Prostate gland (tissue), 2 donors: Measurements from ENCODE around the gene SUMF1. TPM values are rescaled to one million over a fixed set of nuclear protein-coding genes. Genes with fewer than 3 reads are reported as not detected.
A peak's percentile ranks its signal among the peaks of the same experiment; 100 is the strongest.

Source experiments
- DNase-seq: peaks from one replicate; pipeline ENCODE4 v3.0.0-alpha.2; 2019; ENCODE audit warnings: low spot score
- H3K27ac ChIP-seq, 2 donors: fragments of 200-600 bp; sonication (generic); 2 replicates each; pipeline ENCODE4 v1.5.1; 2017 to 2019
- H3K27me3 ChIP-seq: fragments of 200-600 bp; sonication (generic); replicated peaks from 2 replicates; pipeline ENCODE4 v1.5.1; 2019; ENCODE audit not compliant: insufficient read depth
- H3K36me3 ChIP-seq, 2 donors: fragments of 200-600 bp; sonication (generic); 1 replicate in 1 of 2; 2 replicates in 1 of 2; pipeline versions ENCODE4 v1.5.1 to v1.8.1; 2017 to 2019
- H3K4me1 ChIP-seq: fragments of 200-600 bp; sonication (generic); replicated peaks from 2 replicates; pipeline ENCODE4 v1.5.1; 2019
- H3K4me3 ChIP-seq, 2 donors: fragments of 200-600 bp; sonication (generic); 2 replicates each; pipeline ENCODE4 v1.5.1; 2017 to 2019
- H3K9me3 ChIP-seq: fragments of 200-600 bp; sonication (generic); 2 replicates; pipeline ENCODE4 v1.5.1; 2017
- POLR2A ChIP-seq: fragments of 450-650 bp; IDR thresholded peaks from one replicate; pipeline ENCODE4 v1.6.1; 2016; ENCODE audit warnings: antibody characterized with exemption, mild to moderate bottlenecking
- POLR2AphosphoS5 ChIP-seq: sonication (generic); formaldehyde crosslinking; IDR thresholded peaks from one replicate; pipeline ENCODE4 v1.6.1; 2017; ENCODE audit warnings: antibody characterized with exemption
- WGBS: methylation state at CpG from one replicate; pipeline ENCODE4 v1.1.5; 2018; 5-methylcytosine and 5-hydroxymethylcytosine counted together
- intact Hi-C: fragments of 100-400 bp; cut with DNase I; formaldehyde crosslinking; loops from one replicate; pipeline ENCODE4 v1.14.2; 2022
- total RNA-seq, 2 donors: library from RNA; depleted of rRNA; stranded (reverse); fragments of >200 nt; gene quantifications; one replicate each; pipeline ENCODE4 v1.1.0, GENCODE V29; 2016
- TF ChIP-seq, protein P1 (sequence below), 4 experiments: fragments of 200-600 bp in 2 of 4; fragments of 450-650 bp in 2 of 4; sonication (generic) in 2 of 4; IDR thresholded peaks; 1 replicate in 3 of 4; 2 replicates in 1 of 4; pipeline ENCODE4 v1.5.1; 2016 to 2019; ENCODE audit warnings: antibody characterized with exemption in 4 of 4, mild to moderate bottlenecking in 2 of 4, moderate library complexity in 2 of 4

Gene SUMF1
- total RNA-seq, 2 donors from 2014 or later, result 58.5 to 59.1 TPM

DNA sequence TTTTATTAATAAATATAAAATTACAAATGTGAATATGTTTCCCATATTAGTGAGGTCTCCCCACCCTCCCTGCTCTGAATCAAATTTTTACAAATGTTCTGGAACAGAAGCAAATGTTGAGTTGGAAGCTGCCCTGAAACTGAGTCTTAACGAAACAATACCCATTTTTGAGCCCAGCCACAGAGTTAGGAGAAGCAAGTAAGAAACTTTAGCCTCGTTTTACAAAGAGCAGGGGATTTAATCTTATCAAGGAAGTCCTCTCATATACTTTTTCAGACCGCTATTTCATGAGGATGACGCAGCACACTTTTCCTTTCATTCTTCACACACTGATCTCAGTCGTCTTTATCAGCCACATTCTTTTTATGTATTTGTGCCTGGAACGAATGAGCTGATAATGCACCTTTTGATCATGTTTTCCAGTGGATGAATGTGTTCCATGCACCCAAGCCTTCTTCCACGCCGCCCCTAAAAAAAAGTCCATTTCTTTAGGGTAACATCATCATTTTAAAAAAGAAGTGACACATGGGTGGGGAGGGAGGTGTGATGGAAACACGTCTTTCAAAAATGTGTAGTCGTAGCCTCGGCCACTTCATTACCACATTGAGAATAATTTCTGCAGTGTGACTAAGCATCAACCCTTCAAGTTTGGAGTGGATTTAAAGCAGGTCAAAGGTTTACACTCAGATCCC, 115.8 kb downstream of the SUMF1 start:
- 54% methylated on average over 11 of the region's 11 CpGs for WGBS
- no peaks in the 10 kb centered on the region for H3K36me3 ChIP-seq
- H3K4me3 ChIP-seq, result no peak overlapping the region
- no peaks in the 10 kb centered on the region for H3K27me3 ChIP-seq
- H3K4me1 ChIP-seq, result no peaks in the 10 kb centered on the region
- DNase-seq, result no peak
- H3K27ac ChIP-seq, result peak overlapping the region in 1 of 2 donors; percentile 43
- TF ChIP-seq, protein P1, sequence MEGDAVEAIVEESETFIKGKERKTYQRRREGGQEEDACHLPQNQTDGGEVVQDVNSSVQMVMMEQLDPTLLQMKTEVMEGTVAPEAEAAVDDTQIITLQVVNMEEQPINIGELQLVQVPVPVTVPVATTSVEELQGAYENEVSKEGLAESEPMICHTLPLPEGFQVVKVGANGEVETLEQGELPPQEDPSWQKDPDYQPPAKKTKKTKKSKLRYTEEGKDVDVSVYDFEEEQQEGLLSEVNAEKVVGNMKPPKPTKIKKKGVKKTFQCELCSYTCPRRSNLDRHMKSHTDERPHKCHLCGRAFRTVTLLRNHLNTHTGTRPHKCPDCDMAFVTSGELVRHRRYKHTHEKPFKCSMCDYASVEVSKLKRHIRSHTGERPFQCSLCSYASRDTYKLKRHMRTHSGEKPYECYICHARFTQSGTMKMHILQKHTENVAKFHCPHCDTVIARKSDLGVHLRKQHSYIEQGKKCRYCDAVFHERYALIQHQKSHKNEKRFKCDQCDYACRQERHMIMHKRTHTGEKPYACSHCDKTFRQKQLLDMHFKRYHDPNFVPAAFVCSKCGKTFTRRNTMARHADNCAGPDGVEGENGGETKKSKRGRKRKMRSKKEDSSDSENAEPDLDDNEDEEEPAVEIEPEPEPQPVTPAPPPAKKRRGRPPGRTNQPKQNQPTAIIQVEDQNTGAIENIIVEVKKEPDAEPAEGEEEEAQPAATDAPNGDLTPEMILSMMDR (IDR thresholded peaks at IDR 0.05), result no peak
- TF ChIP-seq POLR2AphosphoS5 (no peak), POLR2A (no peak)
- intact Hi-C loops, result loop anchor here (5.0 kb wide), 2 partner anchors 141 to 281 kb away; partner anchors contain the start of gene ITPR1
- no peaks in the 10 kb centered on the region for H3K9me3 ChIP-seq

- H3K4me3 ChIP-seq, result no peak overlapping the region
These were observed 116.3 kb downstream of the SUMF1 start for GRCh38 chr3:4350789-4351163.

GRCh38 chr3:4343258-4343657, 123.8 kb downstream of the SUMF1 start:
- intact Hi-C loops, result no loop called here
- TF ChIP-seq, protein P1 (IDR thresholded peaks at IDR 0.05), result no peak
- TF ChIP-seq POLR2AphosphoS5 (no peak), POLR2A (no peak)
- no peaks in the 10 kb centered on the region for H3K27me3 ChIP-seq
- H3K9me3 ChIP-seq, result no peaks in the 10 kb centered on the region
- 93% methylated on average over 1 of the region's 1 CpG for WGBS
- H3K27ac ChIP-seq, result no peak overlapping the region
- H3K4me1 ChIP-seq, result no peaks in the 10 kb centered on the region
- no peaks in the 10 kb centered on the region for H3K36me3 ChIP-seq
- no peak overlapping the region for H3K4me3 ChIP-seq
- no peak for DNase-seq

More at GRCh38 chr3:4350789-4351163, 116.3 kb downstream of the SUMF1 start:
- peak; percentile 53 for DNase-seq
- WGBS, result 0% methylated on average over 2 of the region's 2 CpGs
- Histone ChIP-seq H3K27ac (no peak overlapping the region), H3K27me3 (no peaks in the 10 kb centered on the region), H3K4me1 (no peaks in the 10 kb centered on the region), H3K9me3 (no peaks in the 10 kb centered on the region), H3K36me3 (no peaks in the 10 kb centered on the region)
- TF ChIP-seq, protein P1 (IDR thresholded peaks at IDR 0.05), result peak; percentile 57 to 87 (median 64)
- TF ChIP-seq POLR2AphosphoS5 (peak; percentile 49), POLR2A (no peak)
- intact Hi-C loops, result loop anchor here (5.0 kb wide), 2 partner anchors 142 to 282 kb away; partner anchors contain the start of gene ITPR1

DNA sequence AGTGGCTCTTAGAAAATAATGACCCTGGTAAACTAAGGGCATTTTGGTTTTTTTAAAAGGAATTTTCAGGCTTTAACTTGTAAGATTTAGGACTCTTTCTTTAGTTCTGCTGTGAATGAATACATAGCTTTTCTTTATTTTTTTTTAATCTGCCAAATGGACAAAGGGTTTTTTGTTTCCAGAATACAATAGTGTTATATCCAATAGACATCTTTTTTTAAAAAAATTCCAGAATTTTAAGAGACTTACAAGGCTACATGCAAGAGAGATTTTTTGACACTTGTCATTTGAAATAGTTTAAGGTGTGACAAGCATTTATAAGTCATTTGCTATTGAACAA, 125.8 kb downstream of the SUMF1 start:
- Histone ChIP-seq H3K9me3 (no peaks in the 10 kb centered on the region), H3K27me3 (no peaks in the 10 kb centered on the region), H3K4me1 (no peaks in the 10 kb centered on the region), H3K36me3 (no peaks in the 10 kb centered on the region), H3K27ac (peak overlapping the region; percentile 12 to 53), H3K4me3 (no peak overlapping the region)
- no peak for DNase-seq
- intact Hi-C loops, result no loop called here
- TF ChIP-seq POLR2AphosphoS5, result no peak
- TF ChIP-seq POLR2A, result no peak
- TF ChIP-seq, protein P1 (IDR thresholded peaks at IDR 0.05), result no peak
